ENCODE results near the gene ITIH1.

DNA sequence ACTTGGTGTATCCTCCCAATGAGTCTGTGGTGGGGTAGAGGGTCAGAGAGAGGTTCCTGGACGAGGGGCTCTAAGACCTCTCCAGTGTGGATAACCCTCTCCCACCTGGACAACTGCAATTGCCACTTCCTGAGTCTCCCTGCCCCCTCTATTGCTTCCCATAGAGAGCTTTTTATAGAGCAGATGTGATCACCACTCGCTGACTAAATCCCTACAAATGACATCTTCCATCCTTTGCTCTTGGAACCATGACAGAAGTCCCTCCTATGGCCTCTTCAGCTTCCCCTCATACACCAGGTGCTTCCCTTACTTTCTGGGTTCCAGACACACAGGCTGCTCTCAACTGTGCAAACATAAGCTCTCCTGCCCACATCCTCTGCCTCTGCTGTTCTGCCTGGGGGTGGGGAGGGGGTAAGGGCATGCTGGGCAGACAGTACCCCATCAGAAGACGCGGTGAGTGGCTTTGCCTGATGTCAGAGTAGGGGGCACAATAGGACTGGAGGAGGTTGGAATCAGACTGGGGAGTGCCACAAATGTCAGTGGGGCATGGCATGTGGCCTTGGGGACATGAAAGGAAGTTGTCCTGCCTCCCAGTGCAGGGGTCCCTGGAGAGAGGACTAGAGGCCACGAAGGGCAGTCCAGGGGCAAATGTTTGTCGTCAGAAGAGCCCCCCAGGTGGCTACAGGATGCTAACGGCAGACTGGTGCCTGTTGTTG, 32.4 kb downstream of the ITIH1 start:
- no peak for TF ChIP-seq POLR2AphosphoS5 (IDR thresholded peaks at IDR 0.05)
- TF ChIP-seq, protein P1, sequence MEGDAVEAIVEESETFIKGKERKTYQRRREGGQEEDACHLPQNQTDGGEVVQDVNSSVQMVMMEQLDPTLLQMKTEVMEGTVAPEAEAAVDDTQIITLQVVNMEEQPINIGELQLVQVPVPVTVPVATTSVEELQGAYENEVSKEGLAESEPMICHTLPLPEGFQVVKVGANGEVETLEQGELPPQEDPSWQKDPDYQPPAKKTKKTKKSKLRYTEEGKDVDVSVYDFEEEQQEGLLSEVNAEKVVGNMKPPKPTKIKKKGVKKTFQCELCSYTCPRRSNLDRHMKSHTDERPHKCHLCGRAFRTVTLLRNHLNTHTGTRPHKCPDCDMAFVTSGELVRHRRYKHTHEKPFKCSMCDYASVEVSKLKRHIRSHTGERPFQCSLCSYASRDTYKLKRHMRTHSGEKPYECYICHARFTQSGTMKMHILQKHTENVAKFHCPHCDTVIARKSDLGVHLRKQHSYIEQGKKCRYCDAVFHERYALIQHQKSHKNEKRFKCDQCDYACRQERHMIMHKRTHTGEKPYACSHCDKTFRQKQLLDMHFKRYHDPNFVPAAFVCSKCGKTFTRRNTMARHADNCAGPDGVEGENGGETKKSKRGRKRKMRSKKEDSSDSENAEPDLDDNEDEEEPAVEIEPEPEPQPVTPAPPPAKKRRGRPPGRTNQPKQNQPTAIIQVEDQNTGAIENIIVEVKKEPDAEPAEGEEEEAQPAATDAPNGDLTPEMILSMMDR (IDR thresholded peaks at IDR 0.05) = no peak
- TF ChIP-seq POLR2A (IDR thresholded peaks at IDR 0.05) = no peak
